HG02610 (cell line): ENCODE data around the gene LBHD1.
A peak's percentile ranks its signal among the peaks of the same experiment; 100 is the strongest.
"Not testable (repeated sequence)": the region's sequence is repeated elsewhere in the genome, so short reads cannot be mapped to it uniquely, and the experiment has no call there.

Source experiments
- ATAC-seq: cut with Tn5 transposase; IDR thresholded peaks from one replicate; pipeline ENCODE4 v1.9.1; 2021; ENCODE audit warnings: mild to moderate bottlenecking, moderate library complexity; ENCODE audit not compliant: unreplicated experiment

The LBHD1 gene

GRCh38 chr11:62621567-62622470 is 50.2 kb downstream of the LBHD1 start, which contains the start of gene B3GAT3:
B3GAT3 (minus strand) TSS chr11:62621986; CDS start chr11:62621947, 39 bp downstream.
- ATAC-seq = peak; percentile 93

- ATAC-seq = no peak
Measured at GRCh38 chr11:62621027-62621566, 51.0 kb downstream of the LBHD1 start.

GRCh38 chr11:62616957-62617356 is 55.1 kb downstream of the LBHD1 start:
- ATAC-seq = not testable (repeated sequence)

- ATAC-seq = no peak
Measured at GRCh38 chr11:62615521-62615920, 56.5 kb downstream of the LBHD1 start.

GRCh38 chr11:62614275-62614674 is 57.8 kb downstream of the LBHD1 start:
- ATAC-seq = no peak

- ATAC-seq = no peak
Measured at GRCh38 chr11:62613291-62613778, 58.7 kb downstream of the LBHD1 start.
